ENCODE measurements around the gene KRI1.
A peak's percentile ranks its signal among the peaks of the same experiment; 100 is the strongest.

- TF ChIP-seq EZH2 (IDR thresholded peaks at IDR 0.05; ENCODE audit: borderline replicate concordance, low read depth, low read length, severe bottlenecking) (no peak), CTCF (IDR thresholded peaks at IDR 0.05; ENCODE audit: extremely low read depth in 1 of 2, insufficient read depth in 1 of 2, low read depth in 1 of 2, low read length in 2 of 2) (peak; percentile 73 to 88), MAX (IDR thresholded peaks at IDR 0.05; ENCODE audit: insufficient read depth, insufficient read length) (no peak), JUN (IDR thresholded peaks at IDR 0.05; ENCODE audit: borderline replicate concordance, insufficient read depth, insufficient read length, low read depth) (no peak), POLR2A (IDR thresholded peaks at IDR 0.05; ENCODE audit: low read depth, low read length) (no peak), POLR2AphosphoS5 (IDR thresholded peaks at IDR 0.05; ENCODE audit: insufficient read depth, low read depth, low read length) (no peak), MYC (IDR thresholded peaks at IDR 0.05; ENCODE audit: low read depth, low read length) (no peak), FOS (IDR thresholded peaks at IDR 0.05; ENCODE audit: borderline replicate concordance, insufficient read depth, low read length) (no peak), GATA2 (IDR thresholded peaks at IDR 0.05; ENCODE audit: insufficient read depth, insufficient read length, low read depth, low read length) (no peak)
Measured at GRCh38 chr19:10505583-10506229, 60.1 kb downstream of the KRI1 start.
